CD4-positive, alpha-beta memory T cell (primary cell): ENCODE measurements around the gene SLC35B2. TPM values are rescaled to one million over a fixed set of nuclear protein-coding genes. Genes with fewer than 3 reads are reported as not detected.

ENCODE experiments used
- CTCF ChIA-PET: fragments of 350-600 bp; sonication (Branson Sonifier 250); formaldehyde crosslinking; loops from one replicate; lab custom pipeline; 2021; ENCODE audit warnings: inconsistent platforms; ENCODE audit not compliant: partially characterized antibody; lab: Charles Lee
- POLR2A ChIA-PET: fragments of 350-600 bp; sonication (Branson Sonifier 250); formaldehyde crosslinking; loops from one replicate; lab custom pipeline; 2021; ENCODE audit not compliant: partially characterized antibody; lab: Charles Lee
- DNase-seq, 5 donors: peaks; one replicate each; pipeline versions ENCODE4 v3.0.0 to v3.0.0-alpha.2; 2020 to 2022; ENCODE audit warnings: mixed read lengths in 1 of 5
- H3K27ac ChIP-seq: one replicate; pipeline ENCODE4 v1.7.0; 2013; ENCODE audit warnings: low read depth, low read length
- H3K27me3 ChIP-seq: 2 replicates; pipeline ENCODE4 v1.7.0; 2013; ENCODE audit warnings: mild to moderate bottlenecking, low read length, moderate library complexity; ENCODE audit not compliant: insufficient read depth
- H3K36me3 ChIP-seq: 2 replicates; pipeline ENCODE4 v1.7.0; 2013; ENCODE audit warnings: mild to moderate bottlenecking, low read length, moderate library complexity; ENCODE audit not compliant: insufficient read depth
- H3K4me1 ChIP-seq: 2 replicates; pipeline ENCODE4 v1.7.0; 2013; ENCODE audit warnings: mild to moderate bottlenecking, low read length, moderate library complexity; ENCODE audit not compliant: insufficient read depth
- H3K4me3 ChIP-seq, 2 donors: one replicate each; pipeline ENCODE4 v1.7.0; 2013; ENCODE audit warnings: low read length in 2 of 2, mild to moderate bottlenecking in 1 of 2
- H3K9me3 ChIP-seq, 2 donors: one replicate each; pipeline ENCODE4 v1.7.0; 2013; ENCODE audit warnings: low read length in 2 of 2, control low read depth in 1 of 2; ENCODE audit not compliant: control insufficient read depth in 1 of 2
- H3K27ac Mint-ChIP-seq, 7 donors: one replicate each; pipeline ENCODE4 v1.8.0; 2020 to 2021; ENCODE audit warnings: mixed read lengths in 7 of 7, mild to moderate bottlenecking in 6 of 7, inconsistent platforms in 3 of 7, moderate library complexity in 3 of 7
- H3K27me3 Mint-ChIP-seq, 2 donors: one replicate each; pipeline ENCODE4 v1.8.0; 2020 to 2021; ENCODE audit warnings: mixed read lengths in 2 of 2
- H3K36me3 Mint-ChIP-seq, 2 donors: one replicate each; pipeline ENCODE4 v1.8.0; 2020 to 2021; ENCODE audit warnings: mixed read lengths in 2 of 2, inconsistent platforms in 1 of 2, mild to moderate bottlenecking in 1 of 2
- H3K4me1 Mint-ChIP-seq, 4 donors: one replicate each; pipeline ENCODE4 v1.8.0; 2020 to 2021; ENCODE audit warnings: mixed read lengths in 4 of 4, mild to moderate bottlenecking in 1 of 4
- H3K4me3 Mint-ChIP-seq, 8 donors: one replicate each; pipeline ENCODE4 v1.8.0; 2020 to 2021; ENCODE audit warnings: mixed read lengths in 8 of 8, mild to moderate bottlenecking in 7 of 8, moderate library complexity in 6 of 8, inconsistent platforms in 3 of 8
- H3K9me3 Mint-ChIP-seq, 8 donors: one replicate each; pipeline ENCODE4 v1.8.0; 2020 to 2021; ENCODE audit warnings: mixed read lengths in 8 of 8, mild to moderate bottlenecking in 5 of 8, inconsistent platforms in 3 of 8, moderate library complexity in 1 of 8
- intact Hi-C: fragments of 100-400 bp; cut with micrococcal nuclease; formaldehyde crosslinking; loops from one replicate; pipeline ENCODE4 v1.15.1; 2023
- polyA plus RNA-seq, 2 donors: library from polyadenylated mRNA; unstranded; fragments of 300-500 nt; fragmentation: Illumina TruSeq; gene quantifications; one replicate each; pipeline ENCODE4 v1.2.3, GENCODE V29; 2021
- total RNA-seq, 2 experiments: library from RNA; stranded (reverse); gene quantifications; one replicate each; pipeline ENCODE4 v1.2.3, GENCODE V29; 2021

SLC35B2 gene
- total and polyA plus RNA-seq, 4 experiments from 2014 or later: 20.7 to 65.3 (median 31.2) TPM

DNA sequence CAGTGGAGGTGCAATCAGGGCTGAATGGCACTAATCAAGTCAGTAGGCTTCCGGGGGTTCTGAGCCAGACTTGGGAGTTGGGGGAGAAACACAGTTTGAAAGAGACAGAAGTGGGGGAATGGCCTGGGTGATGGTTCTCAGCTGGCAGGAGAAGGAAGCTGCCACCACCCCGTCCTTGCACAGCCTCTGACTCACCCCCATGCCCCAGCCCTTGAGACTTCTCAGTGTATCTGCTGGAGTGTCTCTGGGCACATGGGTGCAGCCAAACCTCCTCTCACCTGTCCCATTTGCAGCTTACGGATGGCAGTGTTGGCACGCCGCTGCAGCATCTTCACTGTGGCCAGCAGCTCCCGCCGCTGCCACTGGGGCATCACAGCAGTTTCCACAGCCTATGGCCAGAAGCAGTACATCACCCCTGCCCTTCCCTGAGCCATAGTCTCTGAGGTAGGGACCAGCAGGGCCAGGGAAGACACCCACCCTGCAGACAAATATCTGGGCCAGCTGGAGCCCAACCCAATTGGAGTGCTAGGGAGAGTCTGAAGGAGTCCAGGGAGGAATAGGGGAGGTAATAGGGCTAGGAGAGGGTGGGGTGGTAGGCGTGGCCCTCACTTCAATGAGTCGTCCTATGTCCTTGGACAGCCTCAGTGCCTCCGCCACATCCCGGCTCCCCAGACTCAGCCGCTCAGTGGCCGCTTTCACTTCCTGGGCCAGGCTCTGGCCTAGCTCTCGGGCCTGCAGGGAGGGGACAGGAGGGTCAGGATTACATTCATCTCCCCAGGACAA is 44.6 kb upstream of the SLC35B2 start:
- peaks cover 28% of the 10 kb centered on the region for H3K36me3 ChIP-seq
- POLR2A ChIA-PET: interaction anchor here (2.2 kb wide), 1 partner anchor 55 kb away, joined by 8 read pairs; the partner anchor contains the start of gene HSP90AB1
- H3K4me1 ChIP-seq: peaks cover 11% of the 10 kb centered on the region
- Mint-ChIP-seq H3K36me3 (peaks cover 36 to 54% of the 10 kb centered on the region in 2 donors), H3K27me3 (peaks cover 4 to 5% of the 10 kb centered on the region in 2 donors), H3K4me1 (peaks cover 0 to 16% (median 3%) of the 10 kb centered on the region in 4 donors), H3K27ac (no peak overlapping the region), H3K4me3 (no peak overlapping the region), H3K9me3 (no peaks in the 10 kb centered on the region)
- no peak overlapping the region for H3K27ac ChIP-seq
- intact Hi-C loops: no loop called here
- CTCF ChIA-PET: interaction anchor here (2.2 kb wide), 1 partner anchor 11 kb away, joined by 8 read pairs; the partner anchor contains the start of gene AARS2
- DNase-seq: no peak
- H3K9me3 ChIP-seq: no peaks in the 10 kb centered on the region
- peaks cover 7% of the 10 kb centered on the region for H3K27me3 ChIP-seq
- no peak overlapping the region for H3K4me3 ChIP-seq

DNA sequence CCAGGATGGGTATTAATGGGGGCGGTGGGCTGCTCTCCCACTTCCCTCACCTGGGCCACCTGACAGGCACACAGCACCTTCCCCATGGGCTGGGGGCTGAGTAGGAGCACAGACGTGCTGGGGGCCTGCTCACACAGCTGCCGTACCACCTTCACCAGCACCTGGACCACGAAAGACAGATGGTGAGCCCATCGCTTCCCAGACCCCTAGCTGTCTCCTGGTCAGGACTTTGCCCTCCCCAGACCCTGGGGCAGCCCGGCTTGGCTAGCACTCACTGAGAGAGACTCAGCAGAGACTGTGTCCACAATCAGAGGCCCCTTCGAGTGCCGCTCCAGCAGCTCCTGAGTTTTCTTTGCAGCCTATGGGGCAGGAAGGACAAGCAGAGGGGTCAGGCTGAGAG is 43.8 kb upstream of the SLC35B2 start:
- POLR2A ChIA-PET: interaction anchor here (1.4 kb wide), 1 partner anchor 12 kb away, joined by 3 read pairs; the partner anchor contains the start of gene AARS2
- Histone ChIP-seq H3K4me3 (no peak overlapping the region), H3K27ac (no peak overlapping the region), H3K27me3 (peaks cover 16% of the 10 kb centered on the region), H3K36me3 (peaks cover 28% of the 10 kb centered on the region), H3K4me1 (peaks cover 18% of the 10 kb centered on the region), H3K9me3 (no peaks in the 10 kb centered on the region)
- Mint-ChIP-seq H3K4me3 (no peak overlapping the region), H3K4me1 (peaks cover 0 to 23% (median 5%) of the 10 kb centered on the region in 4 donors), H3K36me3 (peaks cover 36 to 49% of the 10 kb centered on the region in 2 donors), H3K27me3 (peaks cover 12 to 14% of the 10 kb centered on the region in 2 donors), H3K27ac (no peak overlapping the region), H3K9me3 (peaks cover 0 to 2% (median 0%) of the 10 kb centered on the region in 8 donors)
- CTCF ChIA-PET: interaction anchor here (2.2 kb wide), 1 partner anchor 11 kb away, joined by 8 read pairs; the partner anchor contains the start of gene AARS2
- DNase-seq: no peak
- intact Hi-C loops: no loop called here

DNA sequence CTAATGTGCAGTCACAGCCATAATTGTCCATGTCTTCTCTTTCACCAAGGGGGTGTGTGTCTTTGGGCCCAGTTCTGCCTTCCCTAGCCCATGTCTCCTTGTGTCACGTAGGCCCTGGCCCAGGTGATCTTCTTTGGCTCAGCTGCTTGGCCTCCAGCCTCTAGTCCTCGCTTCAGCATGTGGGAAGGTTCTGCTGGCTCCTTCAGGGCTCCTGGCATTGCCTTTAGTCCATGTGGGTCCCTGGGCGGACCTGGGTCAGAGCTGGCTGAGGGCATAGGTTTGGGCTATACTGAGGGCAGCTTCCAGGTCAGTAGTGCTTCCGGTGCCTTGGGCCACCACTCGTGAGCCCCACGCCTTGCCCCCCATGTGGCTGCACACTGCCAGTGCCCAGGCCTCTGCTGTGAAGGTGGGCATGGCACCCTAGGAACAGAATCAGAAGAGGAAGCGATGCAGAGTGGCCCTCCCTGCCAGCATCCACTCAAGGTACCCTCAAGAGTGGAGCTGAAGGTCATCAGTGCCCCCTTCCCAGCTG is 43.0 kb upstream of the SLC35B2 start:
- Histone ChIP-seq H3K27me3 (peaks cover 20% of the 10 kb centered on the region), H3K4me3 (no peak overlapping the region), H3K27ac (no peak overlapping the region), H3K36me3 (peaks cover 21% of the 10 kb centered on the region), H3K9me3 (no peaks in the 10 kb centered on the region), H3K4me1 (peaks cover 18% of the 10 kb centered on the region)
- intact Hi-C loops: no loop called here
- H3K4me1 Mint-ChIP-seq: peaks cover 0 to 23% (median 5%) of the 10 kb centered on the region in 4 donors
- DNase-seq: no peak
- ChIA-PET POLR2A (interaction anchor here (1.4 kb wide), 1 partner anchor 13 kb away, joined by 3 read pairs; the partner anchor contains the start of gene AARS2), CTCF (interaction anchor here (2.2 kb wide), 1 partner anchor 12 kb away, joined by 8 read pairs; the partner anchor contains the start of gene AARS2)
- H3K4me3 Mint-ChIP-seq: no peak overlapping the region
- H3K27ac Mint-ChIP-seq: peak overlapping the region in 1 of 7 donors; percentile 43
- peaks cover 17 to 19% of the 10 kb centered on the region in 2 donors for H3K27me3 Mint-ChIP-seq
- H3K36me3 Mint-ChIP-seq: peaks cover 31 to 42% of the 10 kb centered on the region in 2 donors
- H3K9me3 Mint-ChIP-seq: peaks cover 0 to 2% (median 0%) of the 10 kb centered on the region in 8 donors

DNA sequence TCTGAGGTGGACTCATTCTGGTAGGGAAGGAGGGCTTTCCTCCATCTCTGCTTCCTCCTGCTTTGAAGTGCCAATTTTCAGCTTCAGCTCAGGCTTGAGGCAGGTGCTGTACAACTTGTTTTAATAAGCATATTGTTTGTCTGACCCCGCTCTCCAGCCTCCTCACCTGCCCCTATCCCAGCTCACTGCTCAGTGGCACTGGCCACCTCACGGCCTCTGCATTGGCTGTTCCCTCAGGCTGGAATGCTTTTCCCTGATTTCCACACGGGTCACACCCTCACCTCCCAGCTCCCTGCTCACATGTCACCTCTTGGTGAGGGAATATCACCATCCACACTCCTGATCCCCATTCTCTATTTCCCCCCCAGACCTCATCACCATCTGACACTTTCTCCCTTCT is 41.5 kb upstream of the SLC35B2 start:
- peak overlapping the region in 4 of 8 donors; percentile 9 to 36 (median 23) for H3K4me3 Mint-ChIP-seq
- H3K27me3 ChIP-seq: peaks cover 26% of the 10 kb centered on the region
- peaks cover 11% of the 10 kb centered on the region for H3K36me3 ChIP-seq
- no peak overlapping the region for H3K27ac ChIP-seq
- no peak overlapping the region for H3K27ac Mint-ChIP-seq
- peaks cover 18% of the 10 kb centered on the region for H3K4me1 ChIP-seq
- H3K36me3 Mint-ChIP-seq: peaks cover 30 to 34% of the 10 kb centered on the region in 2 donors
- H3K9me3 Mint-ChIP-seq: peaks cover 0 to 5% (median 0%) of the 10 kb centered on the region in 8 donors
- no peaks in the 10 kb centered on the region for H3K9me3 ChIP-seq
- intact Hi-C loops: no loop called here
- ChIA-PET CTCF (interaction anchor here (1.4 to 1.8 kb wide), 3 partner anchors 8 to 31 kb away, joined by 4 to 5 read pairs (median 4); partner anchors contain the start of gene AARS2), POLR2A (interaction anchor here (0.6 to 1.4 kb wide), 2 partner anchors 52 to 72 kb away, joined by 3 read pairs; partner anchors contain the start of gene HSP90AB1)
- peaks cover 26 to 27% of the 10 kb centered on the region in 2 donors for H3K27me3 Mint-ChIP-seq
- H3K4me3 ChIP-seq: no peak overlapping the region
- H3K4me1 Mint-ChIP-seq: peaks cover 0 to 23% (median 5%) of the 10 kb centered on the region in 4 donors
- DNase-seq: no peak

DNA sequence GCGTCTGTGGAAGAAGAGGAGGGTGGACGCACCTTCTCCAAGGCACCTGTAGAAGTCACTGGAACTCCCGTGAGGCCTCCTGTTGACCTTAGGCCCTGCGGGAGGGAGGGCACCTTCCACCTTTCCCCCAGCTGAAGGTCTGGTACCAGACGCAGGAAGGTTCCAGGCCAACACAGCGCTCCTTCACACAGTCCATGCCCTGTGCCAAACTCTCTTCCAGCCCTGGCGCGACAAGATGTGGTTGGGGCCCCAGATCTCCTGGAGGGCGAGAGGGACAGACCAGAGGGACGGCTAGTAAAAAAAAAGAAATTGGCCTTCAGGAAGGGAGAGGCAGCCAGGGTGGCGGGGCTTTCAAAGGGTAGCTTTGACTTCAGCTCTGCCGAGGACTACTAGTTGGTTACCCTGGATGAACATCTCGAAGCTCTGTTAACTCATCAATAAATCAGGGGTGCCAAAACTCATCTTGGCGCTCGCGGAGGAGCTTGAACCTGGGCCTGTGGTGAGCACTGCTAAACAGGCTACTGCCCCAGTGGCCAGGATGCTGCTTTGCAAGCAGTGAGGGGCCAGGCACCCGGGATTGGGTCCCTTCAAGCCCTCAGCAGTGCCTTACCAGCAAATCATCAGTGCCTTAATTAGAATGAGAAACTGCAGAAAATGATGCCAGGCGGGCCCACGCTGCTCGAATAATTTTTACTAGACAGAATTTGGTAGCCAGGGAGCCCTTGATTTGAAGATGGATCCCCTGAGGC is 40.9 kb upstream of the SLC35B2 start:
- Histone ChIP-seq H3K27me3 (peaks cover 26% of the 10 kb centered on the region), H3K36me3 (peaks cover 7% of the 10 kb centered on the region), H3K27ac (no peak overlapping the region), H3K4me3 (no peak overlapping the region), H3K9me3 (no peaks in the 10 kb centered on the region), H3K4me1 (peaks cover 18% of the 10 kb centered on the region)
- Mint-ChIP-seq H3K9me3 (peaks cover 0 to 5% (median 0%) of the 10 kb centered on the region in 8 donors), H3K27ac (peak overlapping the region in 1 of 7 donors; percentile 52), H3K4me3 (peak overlapping the region in 7 of 8 donors; percentile 8 to 67 (median 49)), H3K4me1 (peaks cover 0 to 23% (median 5%) of the 10 kb centered on the region in 4 donors), H3K36me3 (peaks cover 25 to 28% of the 10 kb centered on the region in 2 donors), H3K27me3 (peaks cover 26 to 32% of the 10 kb centered on the region in 2 donors)
- ChIA-PET CTCF (interaction anchor here (1.4 to 1.8 kb wide), 3 partner anchors 9 to 30 kb away, joined by 4 to 5 read pairs (median 4); partner anchors contain the start of gene AARS2), POLR2A (interaction anchor here (0.6 to 1.4 kb wide), 2 partner anchors 51 to 72 kb away, joined by 3 read pairs; partner anchors contain the start of gene HSP90AB1)
- intact Hi-C loops: no loop called here
- DNase-seq: no peak
